Measurements from ENCODE around the gene DDX4.

The DDX4 gene

DNA sequence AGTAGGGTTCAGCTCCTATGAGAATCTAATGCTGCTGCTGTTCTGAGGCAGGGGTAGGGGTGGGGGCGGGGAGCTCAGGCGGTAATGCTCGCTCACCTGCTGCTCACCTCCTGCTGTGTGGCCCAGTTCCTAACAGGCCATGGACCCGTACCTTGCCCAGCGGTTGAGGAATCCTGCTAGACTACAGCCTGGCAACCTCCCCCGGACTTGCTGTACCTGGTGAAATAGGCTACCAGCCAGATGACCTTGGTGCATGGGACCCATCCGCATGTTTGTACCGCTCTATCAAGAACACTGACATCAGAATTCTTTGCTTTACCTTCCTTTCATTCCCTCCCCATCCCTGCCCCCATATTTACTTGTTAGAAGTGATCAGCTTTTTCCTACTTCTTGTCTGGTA, 128.6 kb downstream of the DDX4 start:
- no peak for DNase-seq (ENCODE audit: low read depth)

Measured in stimulated activated CD8-positive, alpha-beta memory T cell treated with anti-CD3 and anti-CD28 coated beads, Interleukin-4, amount 100 ng/mL, for 24 hours (primary cell).